Measurements from ENCODE around the gene PDE3B.
"Not testable (repeated sequence)": the region's sequence is repeated elsewhere in the genome, so short reads cannot be mapped to it uniquely, and the experiment has no call there.

GRCh38 chr11:14664926-14665325, 21.3 kb downstream of the PDE3B start:
- TF ChIP-seq CTCF (IDR thresholded peaks at IDR 0.05; ENCODE audit: control extremely low read depth in 1 of 3, insufficient read depth in 1 of 3, low read depth in 1 of 3, low read length in 3 of 3); POLR2A (IDR thresholded peaks at IDR 0.05; ENCODE audit: control extremely low read depth in 1 of 2, low read depth in 2 of 2, low read length in 2 of 2); PHF8 (conservative IDR thresholded peaks at IDR 0.05; ENCODE audit: low read depth, low read length); HDAC2 (IDR thresholded peaks at IDR 0.05; ENCODE audit: borderline replicate concordance in 1 of 2, low read depth in 2 of 2, low read length in 2 of 2); MAX (IDR thresholded peaks at IDR 0.05); YY1 (IDR thresholded peaks at IDR 0.05; ENCODE audit: low read depth, low read length); SIN3A (conservative IDR thresholded peaks at IDR 0.05 in 1 of 2, IDR thresholded peaks at IDR 0.05 in 1 of 2; ENCODE audit: low read depth in 1 of 2, low read length in 2 of 2); JUND (IDR thresholded peaks at IDR 0.05; ENCODE audit: low read length); USF2 (IDR thresholded peaks at IDR 0.05; ENCODE audit: low read length); CHD2 (IDR thresholded peaks at IDR 0.05; ENCODE audit: low read length); RBBP5 (IDR thresholded peaks at IDR 0.05; ENCODE audit: borderline replicate concordance, low read depth, low read length): not testable (repeated sequence)

All from H1 (cell line).